Large intestine (tissue), 3 donors: Measurements from ENCODE around the gene TMEM205. TPM values are rescaled to one million over a fixed set of nuclear protein-coding genes. Genes with fewer than 3 reads are reported as not detected.
A peak's percentile ranks its signal among the peaks of the same experiment; 100 is the strongest.
"Not testable (repeated sequence)": the region's sequence is repeated elsewhere in the genome, so short reads cannot be mapped to it uniquely, and the experiment has no call there.

ENCODE experiments used
- DNase-seq, 2 donors: peaks; one replicate each; pipeline versions ENCODE4 v3.0.0 to v3.0.0-alpha.2; 2013
- H3K27ac ChIP-seq: one replicate; pipeline ENCODE4 v1.5.1; 2013; ENCODE audit warnings: low read length
- H3K27me3 ChIP-seq: 2 replicates; pipeline ENCODE4 v1.6.1; 2013; ENCODE audit warnings: low read length; ENCODE audit not compliant: control insufficient read depth, insufficient read depth
- H3K36me3 ChIP-seq: 2 replicates; pipeline ENCODE4 v1.6.1; 2013; ENCODE audit warnings: low read length; ENCODE audit not compliant: control insufficient read depth, insufficient read depth
- H3K4me1 ChIP-seq: one replicate; pipeline ENCODE4 v1.6.1; 2013; ENCODE audit warnings: low read length; ENCODE audit not compliant: control insufficient read depth, insufficient read depth
- H3K4me3 ChIP-seq: one replicate; pipeline ENCODE4 v1.5.1; 2013; ENCODE audit warnings: low read length
- H3K9me3 ChIP-seq: one replicate; pipeline ENCODE4 v1.6.1; 2013; ENCODE audit warnings: mild to moderate bottlenecking, low read depth, low read length, moderate library complexity; ENCODE audit not compliant: control insufficient read depth
- WGBS: methylation state at CpG from one replicate; pipeline ENCODE4 v1.1.5; 2013; ENCODE audit warnings: low lambda C conversion rate; ENCODE audit not compliant: insufficient coverage; 5-methylcytosine and 5-hydroxymethylcytosine counted together
- polyA plus RNA-seq: library from polyadenylated mRNA; unstranded; fragments of 120-200 nt; gene quantifications from one replicate; pipeline ENCODE4 v1.2.1, GENCODE V29; 2013

The TMEM205 gene
- polyA plus RNA-seq, 1 donor: 111 TPM

GRCh38 chr19:11339254-11340098 lies 6.6 kb downstream of the TMEM205 start, which contains the start of gene RAB3D:
RAB3D (minus strand) TSS chr19:11339657; CDS start chr19:11337399, 2,258 bp downstream.
- H3K27ac ChIP-seq: peak within 1 kb of the TSS; percentile 90
- peak; percentile 90 for DNase-seq
- no CpG with 5 or more reads among the region's 53 CpGs for WGBS
- peaks cover 1% of the 10 kb centered on the region for H3K9me3 ChIP-seq
- H3K4me1 ChIP-seq: peaks cover 34% of the 10 kb centered on the region
- H3K4me3 ChIP-seq: peak within 1 kb of the TSS; percentile 84
- no peaks in the 10 kb centered on the region for H3K27me3 ChIP-seq
- H3K36me3 ChIP-seq: peaks cover 41% of the 10 kb centered on the region

- Histone ChIP-seq H3K4me1 (peaks cover 27% of the 10 kb centered on the region), H3K36me3 (peaks cover 49% of the 10 kb centered on the region), H3K9me3 (no peaks in the 10 kb centered on the region), H3K27me3 (no peaks in the 10 kb centered on the region), H3K4me3 (peak overlapping the region; percentile 84), H3K27ac (peak overlapping the region; percentile 90)
- no CpG with 5 or more reads among the region's 21 CpGs for WGBS
- no peak for DNase-seq
Measured at GRCh38 chr19:11338569-11339253, 7.4 kb downstream of the TMEM205 start.

- H3K4me3 ChIP-seq: peak overlapping the region; percentile 84
- no peaks in the 10 kb centered on the region for H3K9me3 ChIP-seq
- H3K27me3 ChIP-seq: no peaks in the 10 kb centered on the region
- peaks cover 55% of the 10 kb centered on the region for H3K36me3 ChIP-seq
- H3K27ac ChIP-seq: peak overlapping the region; percentile 90
- no CpG with 5 or more reads among the region's 7 CpGs for WGBS
- peak; percentile 85 to 94 for DNase-seq
- peaks cover 21% of the 10 kb centered on the region for H3K4me1 ChIP-seq
Measured at GRCh38 chr19:11338121-11338520, 7.9 kb downstream of the TMEM205 start.

- no peaks in the 10 kb centered on the region for H3K27me3 ChIP-seq
- peak overlapping the region; percentile 84 for H3K4me3 ChIP-seq
- WGBS: no CpG with 5 or more reads among the region's 14 CpGs
- no peak overlapping the region for H3K27ac ChIP-seq
- no peak for DNase-seq
- no peaks in the 10 kb centered on the region for H3K9me3 ChIP-seq
- peaks cover 56% of the 10 kb centered on the region for H3K36me3 ChIP-seq
- peaks cover 20% of the 10 kb centered on the region for H3K4me1 ChIP-seq
Measured at GRCh38 chr19:11337080-11337479, 9.0 kb downstream of the TMEM205 start.

GRCh38 chr19:11335449-11336146 lies 10.5 kb downstream of the TMEM205 start:
- H3K4me3 ChIP-seq: no peak overlapping the region
- H3K4me1 ChIP-seq: peaks cover 20% of the 10 kb centered on the region
- no peak overlapping the region for H3K27ac ChIP-seq
- H3K9me3 ChIP-seq: no peaks in the 10 kb centered on the region
- no CpG with 5 or more reads among the region's 17 CpGs for WGBS
- DNase-seq: no peak
- peaks cover 57% of the 10 kb centered on the region for H3K36me3 ChIP-seq
- no peaks in the 10 kb centered on the region for H3K27me3 ChIP-seq

GRCh38 chr19:11333838-11334237 lies 12.2 kb downstream of the TMEM205 start:
- Histone ChIP-seq H3K4me1 (peaks cover 16% of the 10 kb centered on the region), H3K36me3 (peaks cover 69% of the 10 kb centered on the region)
- DNase-seq, H3K9me3 ChIP-seq, H3K4me3 ChIP-seq, H3K27me3 ChIP-seq, H3K27ac ChIP-seq: not testable (repeated sequence)
- no CpG with 5 or more reads among the region's 9 CpGs for WGBS

- H3K4me1 ChIP-seq: peaks cover 16% of the 10 kb centered on the region
- WGBS: 100% methylated on average over 1 of the region's 5 CpGs
- DNase-seq: no peak
- peaks cover 72% of the 10 kb centered on the region for H3K36me3 ChIP-seq
- no peaks in the 10 kb centered on the region for H3K27me3 ChIP-seq
- H3K9me3 ChIP-seq: no peaks in the 10 kb centered on the region
- no peak overlapping the region for H3K4me3 ChIP-seq
- no peak overlapping the region for H3K27ac ChIP-seq
Measured at GRCh38 chr19:11332822-11333221, 13.2 kb downstream of the TMEM205 start.

- no peaks in the 10 kb centered on the region for H3K9me3 ChIP-seq
- peaks cover 6% of the 10 kb centered on the region for H3K4me1 ChIP-seq
- H3K27me3 ChIP-seq: no peaks in the 10 kb centered on the region
- 92% methylated on average over 4 of the region's 4 CpGs for WGBS
- DNase-seq: no peak
- no peak overlapping the region for H3K4me3 ChIP-seq
- H3K27ac ChIP-seq: no peak overlapping the region
- H3K36me3 ChIP-seq: peaks cover 77% of the 10 kb centered on the region
Measured at GRCh38 chr19:11331502-11331901, 14.6 kb downstream of the TMEM205 start.

- Histone ChIP-seq H3K27ac (no peak overlapping the region), H3K4me3 (no peak overlapping the region), H3K4me1 (no peaks in the 10 kb centered on the region), H3K36me3 (peaks cover 72% of the 10 kb centered on the region), H3K27me3 (no peaks in the 10 kb centered on the region), H3K9me3 (no peaks in the 10 kb centered on the region)
- no CpG with 5 or more reads among the region's 4 CpGs for WGBS
- no peak for DNase-seq
Measured at GRCh38 chr19:11330127-11330526, 15.9 kb downstream of the TMEM205 start.

GRCh38 chr19:11325544-11325943 lies 20.5 kb downstream of the TMEM205 start:
- Histone ChIP-seq H3K36me3 (peaks cover 53% of the 10 kb centered on the region), H3K27me3 (no peaks in the 10 kb centered on the region), H3K4me1 (peaks cover 13% of the 10 kb centered on the region), H3K4me3 (no peak overlapping the region), H3K27ac (no peak overlapping the region), H3K9me3 (no peaks in the 10 kb centered on the region)
- 100% methylated on average over 1 of the region's 7 CpGs for WGBS
- DNase-seq: no peak
